ENCODE results near the gene ZACN.

DNA sequence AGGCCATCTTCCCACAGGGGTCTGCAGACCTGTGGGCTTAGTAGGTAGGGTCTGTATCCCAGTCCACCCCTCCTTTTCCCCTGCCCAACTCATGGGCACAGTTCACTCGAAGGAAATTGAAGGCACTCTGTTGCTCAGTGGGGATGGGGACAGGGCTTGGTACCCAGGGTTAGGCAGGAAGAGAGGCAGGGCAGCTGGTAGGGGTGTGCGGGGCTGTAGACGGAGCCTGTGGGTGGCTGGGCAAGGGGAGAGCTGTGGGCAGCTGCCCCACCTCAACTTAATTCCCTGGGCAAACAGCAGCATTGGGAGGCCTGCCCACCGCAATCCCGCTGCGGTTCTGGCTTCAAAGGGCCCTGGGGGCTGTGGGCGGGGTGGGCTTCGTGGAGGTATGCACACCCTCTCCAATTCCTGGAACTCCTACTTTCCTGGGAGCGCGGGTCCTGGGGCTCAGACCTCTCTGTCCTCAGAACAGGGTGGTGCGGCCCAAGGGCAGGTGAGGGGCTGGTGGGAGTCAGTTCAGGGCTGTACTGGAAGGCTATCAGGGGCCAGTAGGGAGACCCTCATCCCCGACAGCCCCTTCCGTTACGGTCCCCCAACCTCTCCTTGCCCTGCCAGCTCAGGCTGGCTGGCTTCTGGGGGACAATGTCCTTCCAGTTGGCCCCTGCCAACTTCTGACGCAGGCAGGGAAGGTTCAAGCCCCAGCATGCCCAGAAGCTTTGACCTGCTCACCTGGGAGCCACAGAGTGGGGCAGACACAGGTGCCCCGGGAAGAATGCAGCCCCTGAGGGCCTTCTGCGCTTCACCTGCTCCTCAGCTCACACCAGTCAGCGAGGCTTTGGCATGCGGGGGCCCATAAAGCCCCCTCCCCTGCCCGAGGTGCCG lies 53.0 kb downstream of the ZACN start:
- TF ChIP-seq, protein P1, sequence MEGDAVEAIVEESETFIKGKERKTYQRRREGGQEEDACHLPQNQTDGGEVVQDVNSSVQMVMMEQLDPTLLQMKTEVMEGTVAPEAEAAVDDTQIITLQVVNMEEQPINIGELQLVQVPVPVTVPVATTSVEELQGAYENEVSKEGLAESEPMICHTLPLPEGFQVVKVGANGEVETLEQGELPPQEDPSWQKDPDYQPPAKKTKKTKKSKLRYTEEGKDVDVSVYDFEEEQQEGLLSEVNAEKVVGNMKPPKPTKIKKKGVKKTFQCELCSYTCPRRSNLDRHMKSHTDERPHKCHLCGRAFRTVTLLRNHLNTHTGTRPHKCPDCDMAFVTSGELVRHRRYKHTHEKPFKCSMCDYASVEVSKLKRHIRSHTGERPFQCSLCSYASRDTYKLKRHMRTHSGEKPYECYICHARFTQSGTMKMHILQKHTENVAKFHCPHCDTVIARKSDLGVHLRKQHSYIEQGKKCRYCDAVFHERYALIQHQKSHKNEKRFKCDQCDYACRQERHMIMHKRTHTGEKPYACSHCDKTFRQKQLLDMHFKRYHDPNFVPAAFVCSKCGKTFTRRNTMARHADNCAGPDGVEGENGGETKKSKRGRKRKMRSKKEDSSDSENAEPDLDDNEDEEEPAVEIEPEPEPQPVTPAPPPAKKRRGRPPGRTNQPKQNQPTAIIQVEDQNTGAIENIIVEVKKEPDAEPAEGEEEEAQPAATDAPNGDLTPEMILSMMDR (IDR thresholded peaks at IDR 0.05): no peak
- no peak for TF ChIP-seq POLR2A (IDR thresholded peaks at IDR 0.05)
- TF ChIP-seq POLR2AphosphoS5 (IDR thresholded peaks at IDR 0.05; ENCODE audit: insufficient read depth in 1 of 2, low read depth in 1 of 2): no peak

Data from vagina (tissue), 2 donors.